Muscle layer of duodenum (tissue), 2 donors: ENCODE data around the gene C5AR2.

ENCODE experiments used
- H3K27ac ChIP-seq: one replicate; pipeline ENCODE4 v1.7.0; 2013; ENCODE audit warnings: mild to moderate bottlenecking, low read length
- H3K27me3 ChIP-seq: one replicate; pipeline ENCODE4 v1.7.0; 2013; ENCODE audit warnings: low read depth, mild to moderate bottlenecking, control low read depth, low read length
- H3K36me3 ChIP-seq, 2 donors: one replicate each; pipeline ENCODE4 v1.7.0; 2013; ENCODE audit warnings: low read length in 2 of 2, control low read depth in 1 of 2, mild to moderate bottlenecking in 1 of 2; ENCODE audit not compliant: insufficient read depth in 2 of 2, control insufficient read depth in 1 of 2
- H3K4me1 ChIP-seq, 2 donors: one replicate each; pipeline ENCODE4 v1.7.0; 2013; ENCODE audit warnings: low read length in 2 of 2, mild to moderate bottlenecking in 2 of 2, control low read depth in 1 of 2, moderate library complexity in 1 of 2; ENCODE audit not compliant: insufficient read depth in 2 of 2, control insufficient read depth in 1 of 2
- H3K4me3 ChIP-seq, 2 donors: one replicate each; pipeline ENCODE4 v1.7.0; 2013; ENCODE audit warnings: low read length in 2 of 2, low read depth in 1 of 2, mild to moderate bottlenecking in 1 of 2
- H3K9me3 ChIP-seq, 2 donors: one replicate each; pipeline ENCODE4 v1.7.0; 2013; ENCODE audit warnings: low read length in 2 of 2, control low read depth in 1 of 2, mild to moderate bottlenecking in 1 of 2; ENCODE audit not compliant: control insufficient read depth in 1 of 2
- donor health status: healthy.

The C5AR2 gene

DNA sequence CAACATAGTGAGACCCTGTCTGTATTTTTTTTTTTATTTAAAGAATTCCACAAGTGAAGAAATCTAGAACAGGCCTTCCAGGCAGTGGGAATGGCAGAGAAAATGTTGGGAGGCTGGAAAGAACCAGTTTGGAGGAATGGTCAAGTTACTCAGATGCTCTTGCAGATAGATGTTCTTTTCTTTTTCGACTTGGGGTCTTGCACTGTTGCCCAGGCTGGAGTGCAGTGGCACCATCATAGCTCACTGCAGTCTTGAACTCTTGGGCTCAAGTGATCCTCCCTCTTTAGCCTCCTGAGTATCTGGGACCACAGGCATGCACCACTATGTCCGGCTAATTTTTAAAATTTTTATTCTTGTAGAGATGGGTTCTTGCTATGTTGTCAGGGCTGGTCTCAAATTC, 21.7 kb upstream of the C5AR2 start:
- H3K27ac ChIP-seq = peak overlapping the region; percentile 63
- peak overlapping the region in 1 of 2 donors; percentile 50 for H3K4me3 ChIP-seq
- H3K4me1 ChIP-seq = peaks cover 0 to 6% of the 10 kb centered on the region in 2 donors
- H3K27me3 ChIP-seq = peaks cover 8% of the 10 kb centered on the region
- H3K36me3 ChIP-seq = no peaks in the 10 kb centered on the region
- no peaks in the 10 kb centered on the region for H3K9me3 ChIP-seq

DNA sequence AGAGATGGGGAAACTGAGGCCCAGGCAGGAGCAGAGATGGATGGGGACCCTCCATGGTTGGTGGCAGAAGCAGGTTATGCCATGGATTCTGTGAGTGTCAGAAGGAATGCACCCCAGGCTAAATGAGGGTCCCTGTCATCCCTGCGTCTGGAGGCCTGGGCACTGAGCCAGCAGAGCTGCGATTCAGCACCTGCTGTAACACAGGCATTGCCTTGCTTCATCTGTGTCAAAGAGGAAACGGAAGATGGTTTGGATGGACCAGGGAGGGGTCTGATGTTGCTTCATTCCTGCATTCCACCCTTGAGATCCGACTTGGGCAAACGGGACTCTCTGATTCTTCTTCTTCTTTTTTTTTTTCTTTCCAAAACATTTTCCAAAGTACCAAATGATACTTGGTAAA, 21.2 kb upstream of the C5AR2 start:
- no peak overlapping the region for H3K27ac ChIP-seq
- no peaks in the 10 kb centered on the region for H3K36me3 ChIP-seq
- H3K4me1 ChIP-seq = peaks cover 0 to 3% of the 10 kb centered on the region in 2 donors
- H3K9me3 ChIP-seq = no peaks in the 10 kb centered on the region
- peaks cover 8% of the 10 kb centered on the region for H3K27me3 ChIP-seq
- H3K4me3 ChIP-seq = peak overlapping the region; percentile 13 to 50

DNA sequence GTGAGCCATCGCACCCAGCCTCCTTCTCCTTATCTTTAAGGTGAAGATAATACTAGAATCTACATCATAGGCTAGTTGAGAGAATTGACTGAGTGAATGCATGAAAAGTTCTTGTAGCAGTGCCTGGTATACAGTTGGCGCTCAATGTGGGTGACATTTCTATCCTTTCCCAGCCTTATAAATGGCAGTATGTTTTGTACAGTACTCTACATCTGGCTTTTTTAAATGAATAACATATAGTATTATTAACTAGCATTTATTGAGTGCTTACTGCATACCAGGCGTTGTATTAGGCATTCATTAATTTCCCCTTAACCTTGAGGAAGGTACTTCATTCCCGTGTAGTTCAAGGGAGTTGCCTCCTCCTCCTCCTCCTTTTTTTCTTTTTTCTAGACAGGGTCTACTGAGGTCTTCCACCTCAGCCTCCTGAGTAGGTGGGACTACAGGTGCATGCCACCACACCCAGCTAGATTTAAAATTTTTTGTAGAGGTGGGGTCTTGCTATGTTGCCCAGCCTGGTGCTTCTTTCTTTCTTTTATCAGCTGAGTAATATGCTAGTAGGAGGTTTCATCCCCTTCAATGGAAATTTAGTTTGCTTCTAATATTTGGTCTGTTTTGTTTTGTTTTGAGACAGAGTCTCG, 19.5 kb upstream of the C5AR2 start:
- H3K4me1 ChIP-seq = peaks cover 0 to 3% of the 10 kb centered on the region in 2 donors
- no peaks in the 10 kb centered on the region for H3K9me3 ChIP-seq
- no peaks in the 10 kb centered on the region for H3K36me3 ChIP-seq
- peaks cover 8% of the 10 kb centered on the region for H3K27me3 ChIP-seq
- peak overlapping the region in 1 of 2 donors; percentile 9 for H3K4me3 ChIP-seq
- no peak overlapping the region for H3K27ac ChIP-seq

DNA sequence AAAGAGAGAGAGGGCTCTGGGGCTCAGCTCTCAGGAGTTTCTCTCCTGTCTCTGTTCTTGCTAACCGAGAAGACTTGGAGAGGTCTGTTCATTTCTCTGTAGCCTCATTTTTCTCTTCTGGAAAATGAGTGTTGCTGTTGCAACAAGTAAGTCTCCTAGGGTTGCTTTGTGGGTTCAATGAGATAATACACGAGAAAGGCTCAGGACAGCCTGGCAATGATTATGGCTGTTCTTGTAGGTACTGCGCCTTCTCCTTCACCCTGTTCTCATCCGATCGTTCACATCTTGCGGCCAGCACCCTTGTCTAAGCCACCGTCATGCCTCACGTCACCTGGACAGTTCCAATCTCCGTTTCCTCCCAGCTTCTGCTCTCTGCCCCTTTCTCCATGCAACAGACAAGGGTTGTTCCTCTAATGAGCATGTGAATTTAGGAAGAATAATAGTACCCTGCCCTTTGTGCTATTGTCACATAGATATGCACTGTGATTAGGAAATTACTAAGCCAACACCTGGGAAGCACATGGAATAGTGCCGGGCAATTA, 18.1 kb upstream of the C5AR2 start:
- H3K27ac ChIP-seq = no peak overlapping the region
- no peak overlapping the region for H3K4me3 ChIP-seq
- peaks cover 0 to 3% of the 10 kb centered on the region in 2 donors for H3K4me1 ChIP-seq
- H3K9me3 ChIP-seq = no peaks in the 10 kb centered on the region
- peaks cover 8% of the 10 kb centered on the region for H3K27me3 ChIP-seq
- H3K36me3 ChIP-seq = no peaks in the 10 kb centered on the region

DNA sequence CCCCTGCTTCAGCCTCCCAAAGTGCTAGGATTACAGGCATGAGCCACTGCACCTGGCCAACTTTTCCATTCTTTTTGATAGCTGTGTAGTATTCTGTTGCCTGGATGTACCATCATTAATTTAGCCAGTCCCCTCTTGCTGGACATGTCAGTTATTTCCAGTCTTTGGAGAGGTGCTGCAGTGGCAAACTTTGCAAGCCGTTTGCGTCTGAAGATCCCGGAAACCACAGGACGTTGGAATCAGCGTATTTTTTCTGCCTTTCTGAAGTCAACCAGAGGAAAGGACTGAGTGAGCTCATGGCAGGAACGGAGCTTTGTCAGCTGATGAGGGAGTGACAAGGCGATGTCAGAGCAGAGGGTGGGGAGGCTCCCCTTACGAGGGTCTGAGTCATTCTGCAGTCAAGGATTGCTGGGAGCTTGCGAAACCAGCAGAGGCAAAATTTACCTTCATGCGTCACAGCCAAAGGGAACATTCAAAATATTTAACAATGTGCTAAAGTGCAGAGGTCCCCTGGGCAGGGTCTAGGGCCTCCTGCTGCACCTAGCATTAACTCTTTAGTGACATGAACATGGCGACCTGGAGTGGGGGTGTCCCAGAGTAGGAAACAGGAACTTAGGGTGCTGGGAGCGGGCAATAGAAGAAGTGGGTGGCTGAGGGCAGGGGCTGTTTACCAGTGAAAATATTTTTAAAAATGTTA, 16.7 kb upstream of the C5AR2 start:
- Histone ChIP-seq H3K4me1 (no peaks in the 10 kb centered on the region), H3K36me3 (no peaks in the 10 kb centered on the region), H3K27me3 (peaks cover 4% of the 10 kb centered on the region), H3K4me3 (no peak overlapping the region), H3K27ac (no peak overlapping the region), H3K9me3 (no peaks in the 10 kb centered on the region)

DNA sequence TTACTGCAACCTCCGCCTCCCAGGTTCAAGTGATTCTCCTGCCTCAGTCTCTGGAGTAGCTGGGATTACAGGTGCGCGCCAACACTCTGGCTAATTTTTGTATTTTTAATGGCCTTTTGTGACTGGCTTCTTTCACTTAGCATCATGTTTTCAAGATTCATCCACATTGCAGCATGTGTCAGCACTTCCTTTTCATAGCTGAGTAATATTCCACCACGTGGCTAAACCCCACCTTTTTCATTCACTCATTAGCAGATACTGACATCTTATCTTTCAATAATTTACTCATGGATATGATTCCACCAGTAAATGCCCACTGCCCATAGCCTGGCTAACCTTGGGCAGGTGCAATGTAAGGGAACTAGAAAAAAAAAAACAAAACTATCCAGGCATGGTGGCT, 15.5 kb upstream of the C5AR2 start:
- Histone ChIP-seq H3K4me1 (no peaks in the 10 kb centered on the region), H3K27me3 (no peaks in the 10 kb centered on the region), H3K4me3 (no peak overlapping the region), H3K27ac (no peak overlapping the region), H3K36me3 (no peaks in the 10 kb centered on the region), H3K9me3 (no peaks in the 10 kb centered on the region)

DNA sequence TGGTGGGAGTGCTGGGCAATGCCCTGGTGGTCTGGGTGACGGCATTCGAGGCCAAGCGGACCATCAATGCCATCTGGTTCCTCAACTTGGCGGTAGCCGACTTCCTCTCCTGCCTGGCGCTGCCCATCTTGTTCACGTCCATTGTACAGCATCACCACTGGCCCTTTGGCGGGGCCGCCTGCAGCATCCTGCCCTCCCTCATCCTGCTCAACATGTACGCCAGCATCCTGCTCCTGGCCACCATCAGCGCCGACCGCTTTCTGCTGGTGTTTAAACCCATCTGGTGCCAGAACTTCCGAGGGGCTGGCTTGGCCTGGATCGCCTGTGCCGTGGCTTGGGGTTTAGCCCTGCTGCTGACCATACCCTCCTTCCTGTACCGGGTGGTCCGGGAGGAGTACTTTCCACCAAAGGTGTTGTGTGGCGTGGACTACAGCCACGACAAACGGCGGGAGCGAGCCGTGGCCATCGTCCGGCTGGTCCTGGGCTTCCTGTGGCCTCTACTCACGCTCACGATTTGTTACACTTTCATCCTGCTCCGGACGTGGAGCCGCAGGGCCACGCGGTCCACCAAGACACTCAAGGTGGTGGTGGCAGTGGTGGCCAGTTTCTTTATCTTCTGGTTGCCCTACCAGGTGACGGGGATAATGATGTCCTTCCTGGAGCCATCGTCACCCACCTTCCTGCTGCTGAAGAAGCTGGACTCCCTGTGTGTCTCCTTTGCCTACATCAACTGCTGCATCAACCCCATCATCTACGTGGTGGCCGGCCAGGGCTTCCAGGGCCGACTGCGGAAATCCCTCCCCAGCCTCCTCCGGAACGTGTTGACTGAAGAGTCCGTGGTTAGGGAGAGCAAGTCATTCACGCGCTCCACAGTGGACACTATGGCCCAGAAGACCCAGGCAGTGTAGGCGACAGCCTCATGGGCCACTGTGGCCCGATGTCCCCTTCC, 11.8 kb upstream of the C5AR2 start:
- Histone ChIP-seq H3K4me3 (no peak overlapping the region), H3K4me1 (no peaks in the 10 kb centered on the region), H3K9me3 (no peaks in the 10 kb centered on the region), H3K27ac (no peak overlapping the region), H3K27me3 (no peaks in the 10 kb centered on the region), H3K36me3 (no peaks in the 10 kb centered on the region)

DNA sequence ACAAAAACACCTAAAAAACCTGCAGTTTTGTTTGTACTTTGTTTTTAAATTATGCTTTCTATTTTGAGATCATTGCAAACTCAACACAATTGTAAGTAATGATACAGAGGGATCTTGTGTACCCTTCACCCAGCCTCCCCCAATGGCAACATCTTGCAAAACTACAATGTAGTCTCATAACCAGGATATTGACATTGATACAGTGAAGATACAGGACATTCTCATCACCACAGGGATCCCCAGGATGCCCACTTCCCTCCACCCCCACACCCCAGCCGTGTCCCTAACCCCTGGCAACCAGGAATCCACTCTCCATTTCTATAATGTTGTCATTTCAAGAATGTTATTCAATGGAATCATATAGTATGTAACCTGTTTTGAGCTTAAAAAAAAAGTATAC, 10.3 kb upstream of the C5AR2 start:
- Histone ChIP-seq H3K27me3 (no peaks in the 10 kb centered on the region), H3K27ac (peak overlapping the region; percentile 21), H3K4me1 (no peaks in the 10 kb centered on the region), H3K4me3 (no peak overlapping the region), H3K36me3 (no peaks in the 10 kb centered on the region), H3K9me3 (no peaks in the 10 kb centered on the region)

DNA sequence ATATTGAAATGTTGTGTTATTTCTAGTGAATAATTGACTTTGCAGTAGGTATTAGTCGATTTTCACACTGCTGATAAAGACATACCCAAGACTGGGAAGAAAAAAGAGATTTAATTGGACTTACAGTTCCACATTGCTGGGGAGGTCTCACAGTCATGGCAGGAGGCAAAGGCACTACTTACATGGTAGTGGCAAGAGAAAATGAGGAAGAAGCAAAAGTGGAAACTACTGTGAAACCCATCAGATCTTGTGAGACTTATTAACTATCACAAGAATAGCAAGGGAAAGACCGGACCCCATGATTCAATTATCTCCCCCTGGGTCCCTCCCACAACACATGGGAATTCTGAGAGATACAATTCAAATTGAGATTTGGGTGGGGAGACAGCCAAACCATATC, 9.9 kb upstream of the C5AR2 start:
- peak overlapping the region; percentile 21 for H3K27ac ChIP-seq
- H3K27me3 ChIP-seq = no peaks in the 10 kb centered on the region
- H3K4me3 ChIP-seq = no peak overlapping the region
- H3K9me3 ChIP-seq = no peaks in the 10 kb centered on the region
- H3K4me1 ChIP-seq = no peaks in the 10 kb centered on the region
- no peaks in the 10 kb centered on the region for H3K36me3 ChIP-seq

DNA sequence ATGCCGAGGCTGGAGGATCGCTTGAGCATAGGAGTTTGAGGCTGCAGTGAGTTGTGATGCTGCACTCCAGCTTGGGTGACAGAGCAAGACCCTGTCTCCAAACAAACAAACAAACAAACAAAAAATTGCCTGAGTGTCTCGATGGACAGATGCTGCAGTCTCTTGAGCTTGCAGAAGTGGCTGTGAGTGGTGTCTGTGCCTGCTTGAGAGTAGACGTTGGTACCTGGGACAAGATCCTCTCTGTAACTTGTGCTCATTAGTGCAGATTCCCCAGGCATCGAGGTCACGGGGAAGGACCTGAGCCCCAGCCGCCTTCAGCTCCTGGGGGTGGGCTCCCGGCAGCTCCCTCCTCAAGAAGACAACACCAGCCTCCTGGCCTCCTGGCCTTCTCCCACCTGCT, 8.6 kb upstream of the C5AR2 start:
- no peaks in the 10 kb centered on the region for H3K4me1 ChIP-seq
- H3K27me3 ChIP-seq = no peaks in the 10 kb centered on the region
- no peak overlapping the region for H3K27ac ChIP-seq
- H3K36me3 ChIP-seq = no peaks in the 10 kb centered on the region
- no peaks in the 10 kb centered on the region for H3K9me3 ChIP-seq
- no peak overlapping the region for H3K4me3 ChIP-seq

DNA sequence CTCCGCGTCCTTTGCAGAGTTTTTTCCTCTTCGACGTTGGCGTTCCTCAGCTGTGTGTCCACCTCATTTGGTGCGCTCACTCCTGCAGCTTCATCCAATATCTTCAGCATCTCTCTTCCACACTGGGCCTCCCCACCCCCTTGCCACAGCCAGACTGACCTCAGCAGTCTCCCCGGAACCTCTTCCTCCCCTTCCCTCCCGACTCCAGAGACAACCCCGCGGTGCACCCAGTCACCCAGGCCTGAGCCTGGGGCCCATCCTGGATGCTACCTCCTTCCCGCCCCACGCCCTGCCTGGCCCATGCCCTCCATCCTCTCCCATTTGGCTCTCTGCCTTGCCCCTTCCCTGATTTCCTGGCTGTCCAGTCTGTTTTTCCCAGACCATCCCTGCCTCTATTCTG, 8.1 kb upstream of the C5AR2 start:
- peak overlapping the region; percentile 56 for H3K27ac ChIP-seq
- no peaks in the 10 kb centered on the region for H3K9me3 ChIP-seq
- H3K4me3 ChIP-seq = no peak overlapping the region
- H3K4me1 ChIP-seq = no peaks in the 10 kb centered on the region
- no peaks in the 10 kb centered on the region for H3K27me3 ChIP-seq
- H3K36me3 ChIP-seq = no peaks in the 10 kb centered on the region
